NCI-H1694 treated with DMSO at 0.1 percent for 48 hours (cell line): ENCODE results near the gene RPN2.

Source experiments
- DNase-seq: peaks from one replicate; lab custom pipeline; 2025; lab: John Stamatoyannopoulos, UW

RPN2 gene

GRCh38 chr20:37266940-37267666, 88.0 kb downstream of the RPN2 start:
- DNase-seq = no peak

GRCh38 chr20:37267667-37268313, 88.7 kb downstream of the RPN2 start:
- no peak for DNase-seq

- DNase-seq = peak; percentile 3
Observed at GRCh38 chr20:37270576-37271420, 91.7 kb downstream of the RPN2 start.

GRCh38 chr20:37271421-37271768, 92.3 kb downstream of the RPN2 start:
- DNase-seq = no peak

- no peak for DNase-seq
Observed at GRCh38 chr20:37273988-37274387, 94.9 kb downstream of the RPN2 start.

- DNase-seq = no peak
Observed at GRCh38 chr20:37274851-37275524, 95.9 kb downstream of the RPN2 start.

- peak; percentile 48 for DNase-seq
Observed at GRCh38 chr20:37276494-37277252, 97.5 kb downstream of the RPN2 start.

GRCh38 chr20:37277253-37277593, 98.1 kb downstream of the RPN2 start:
- DNase-seq = no peak

- DNase-seq = no peak
Observed at GRCh38 chr20:37278966-37279590, 99.9 kb downstream of the RPN2 start.

GRCh38 chr20:37279820-37280219, 100.7 kb downstream of the RPN2 start:
- no peak for DNase-seq

- no peak for DNase-seq
Observed at GRCh38 chr20:37280403-37280802, 101.3 kb downstream of the RPN2 start.

GRCh38 chr20:37282556-37282955, 103.4 kb downstream of the RPN2 start:
- DNase-seq = no peak

- no peak for DNase-seq
Observed at GRCh38 chr20:37283530-37284195, 104.5 kb downstream of the RPN2 start.

GRCh38 chr20:37284691-37285161, 105.6 kb downstream of the RPN2 start:
- no peak for DNase-seq

- no peak for DNase-seq
Observed at GRCh38 chr20:37285664-37286374, 106.7 kb downstream of the RPN2 start.

- DNase-seq = no peak
Observed at GRCh38 chr20:37288091-37288490, 109.0 kb downstream of the RPN2 start.

GRCh38 chr20:37290158-37290810, 111.2 kb downstream of the RPN2 start:
- DNase-seq = no peak
